GM19467 (cell line): ENCODE measurements around the gene SLC35E2B.
"Not testable (repeated sequence)": the region's sequence is repeated elsewhere in the genome, so short reads cannot be mapped to it uniquely, and the experiment has no call there.

Experiments used
- ATAC-seq: cut with Tn5 transposase; IDR thresholded peaks from one replicate; pipeline ENCODE4 v1.9.1; 2021; ENCODE audit warnings: mild to moderate bottlenecking, moderate library complexity; ENCODE audit not compliant: unreplicated experiment

The SLC35E2B gene

DNA sequence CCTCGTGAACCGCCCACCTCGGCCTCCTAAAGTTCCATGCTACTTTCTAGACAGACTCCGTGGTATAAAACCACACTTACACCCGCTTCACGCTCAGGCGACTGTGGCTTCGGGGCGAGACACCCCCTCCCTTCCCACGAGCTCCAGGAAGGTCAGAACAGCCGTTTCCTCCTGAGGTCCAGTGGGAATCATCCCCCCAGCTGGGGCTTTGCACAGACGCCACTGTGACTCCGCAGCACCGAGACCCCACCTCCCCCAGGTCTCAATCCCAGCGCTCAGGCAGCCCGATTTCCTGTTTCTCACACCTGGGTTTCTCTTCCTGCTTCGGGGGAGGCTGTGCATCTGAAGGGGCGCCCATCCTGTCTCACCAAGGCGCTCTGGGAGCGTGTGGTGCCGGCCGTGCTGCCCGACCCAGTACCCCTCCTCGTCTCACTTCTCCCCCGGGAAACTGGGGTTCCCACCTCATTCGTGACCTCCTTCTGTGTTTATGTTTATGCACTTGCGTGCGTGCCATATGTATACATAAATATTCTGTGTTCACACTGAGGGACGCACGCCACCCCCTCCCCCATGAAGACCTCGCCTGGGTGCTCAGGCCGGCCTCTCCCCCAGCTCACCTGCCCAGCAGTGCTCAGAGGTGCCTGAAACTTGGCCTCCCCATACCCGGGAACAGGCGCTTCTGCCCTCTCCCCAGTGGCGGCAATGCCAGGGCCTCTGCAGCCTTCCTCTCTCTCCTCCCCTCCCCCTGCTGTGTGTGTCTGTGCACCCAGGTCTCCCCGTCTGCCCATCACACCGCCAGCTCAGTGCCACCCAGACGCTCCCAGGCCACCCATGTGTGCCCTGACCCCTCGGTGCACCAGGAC is 14.6 kb downstream of the SLC35E2B start:
- ATAC-seq: peak; percentile 51

DNA sequence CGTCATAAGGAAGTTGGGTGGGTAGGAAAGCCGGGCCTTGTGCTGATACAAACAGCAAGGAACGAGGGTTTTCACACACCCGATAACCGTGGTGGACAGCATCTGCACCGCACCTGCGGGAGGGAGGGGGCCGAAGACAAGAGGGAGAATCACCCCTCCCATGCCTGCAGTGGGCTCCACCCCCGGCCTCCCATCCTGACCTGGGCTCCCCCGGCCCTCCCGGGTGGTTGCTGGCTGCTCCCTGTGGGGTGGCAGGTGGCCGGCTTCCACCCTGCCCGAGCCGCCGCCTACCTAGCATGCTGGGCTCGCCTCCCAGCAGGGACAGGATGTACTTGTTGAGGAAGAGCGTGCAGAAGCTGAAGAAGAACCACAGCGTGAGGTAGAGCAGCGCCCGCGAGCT is 16.5 kb downstream of the SLC35E2B start:
- ATAC-seq: not testable (repeated sequence)

DNA sequence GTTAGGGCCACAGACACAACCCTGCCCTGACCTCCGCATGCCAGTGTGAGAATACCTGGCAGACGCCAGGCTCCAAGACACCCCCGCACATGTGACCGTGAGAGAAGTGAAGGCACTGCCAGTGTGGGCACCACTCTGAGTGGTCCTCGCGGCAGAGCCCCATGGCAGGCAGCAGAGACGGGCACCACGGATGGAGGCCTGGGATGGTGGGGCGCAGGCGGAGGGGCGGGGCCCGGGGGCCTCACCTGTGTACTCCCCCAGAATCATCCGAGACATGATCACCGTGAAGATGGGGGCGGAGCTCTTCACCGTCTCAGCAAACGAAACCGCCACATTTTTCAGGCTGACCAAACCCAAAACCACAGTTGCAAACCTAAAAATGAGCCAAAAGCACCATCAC is 17.4 kb downstream of the SLC35E2B start:
- not testable (repeated sequence) for ATAC-seq

DNA sequence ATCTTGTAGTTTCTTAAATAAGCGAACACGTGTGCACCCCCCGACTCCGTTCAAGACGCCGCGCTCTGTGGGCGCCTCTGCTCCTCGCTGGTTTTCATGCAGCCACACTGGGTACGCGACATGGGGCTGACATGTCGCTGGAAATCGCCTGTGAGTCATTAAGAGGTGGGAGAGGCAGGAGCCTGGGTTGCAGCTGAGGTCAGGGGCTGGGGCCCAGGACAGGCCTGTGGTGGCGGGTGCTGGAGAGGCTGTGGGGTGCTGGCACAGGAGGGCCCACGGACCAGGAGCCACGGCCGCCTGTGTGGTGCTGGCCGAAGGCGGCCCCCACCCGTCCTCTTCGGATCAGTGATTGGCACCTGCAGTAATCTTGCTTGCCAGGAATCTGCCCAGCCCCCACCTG is 17.8 kb downstream of the SLC35E2B start:
- not testable (repeated sequence) for ATAC-seq

DNA sequence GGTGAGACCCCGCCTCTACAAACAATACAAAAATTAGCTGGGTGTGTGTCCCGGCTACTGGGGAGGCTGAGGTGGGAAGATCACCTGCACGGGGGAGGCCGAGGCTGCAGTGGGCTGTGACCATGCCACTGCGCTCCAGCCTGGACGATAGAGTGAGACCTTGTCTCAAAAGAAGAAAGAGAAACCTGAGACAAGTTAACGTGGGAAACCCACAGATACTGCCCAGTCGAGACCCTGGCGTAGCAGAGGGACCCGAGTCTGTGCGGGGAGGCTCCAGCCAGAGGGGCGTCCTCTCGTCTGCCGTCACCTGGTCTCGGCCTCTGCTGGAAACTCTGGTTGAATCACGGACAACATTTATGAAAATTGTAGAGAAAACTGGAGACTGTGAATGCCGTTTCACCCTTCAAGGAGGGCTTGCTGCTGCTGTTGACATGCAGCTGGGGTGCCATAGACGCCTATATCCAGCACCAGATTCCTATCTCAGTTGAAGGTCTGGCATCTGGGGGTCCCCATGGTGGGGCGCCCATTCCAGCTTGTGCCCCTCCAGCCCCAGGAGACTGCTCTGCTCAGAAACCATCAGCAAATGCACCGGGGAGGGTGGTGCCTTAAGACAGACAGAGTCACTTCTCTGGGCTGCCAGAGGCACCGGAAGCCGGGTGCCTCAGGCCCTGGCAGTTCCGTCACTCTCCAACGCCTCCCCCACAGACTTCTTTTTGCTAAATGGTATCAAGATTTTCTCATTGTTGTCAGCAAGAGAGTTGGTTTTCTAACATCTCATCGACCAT is 20.2 kb downstream of the SLC35E2B start:
- no peak for ATAC-seq

DNA sequence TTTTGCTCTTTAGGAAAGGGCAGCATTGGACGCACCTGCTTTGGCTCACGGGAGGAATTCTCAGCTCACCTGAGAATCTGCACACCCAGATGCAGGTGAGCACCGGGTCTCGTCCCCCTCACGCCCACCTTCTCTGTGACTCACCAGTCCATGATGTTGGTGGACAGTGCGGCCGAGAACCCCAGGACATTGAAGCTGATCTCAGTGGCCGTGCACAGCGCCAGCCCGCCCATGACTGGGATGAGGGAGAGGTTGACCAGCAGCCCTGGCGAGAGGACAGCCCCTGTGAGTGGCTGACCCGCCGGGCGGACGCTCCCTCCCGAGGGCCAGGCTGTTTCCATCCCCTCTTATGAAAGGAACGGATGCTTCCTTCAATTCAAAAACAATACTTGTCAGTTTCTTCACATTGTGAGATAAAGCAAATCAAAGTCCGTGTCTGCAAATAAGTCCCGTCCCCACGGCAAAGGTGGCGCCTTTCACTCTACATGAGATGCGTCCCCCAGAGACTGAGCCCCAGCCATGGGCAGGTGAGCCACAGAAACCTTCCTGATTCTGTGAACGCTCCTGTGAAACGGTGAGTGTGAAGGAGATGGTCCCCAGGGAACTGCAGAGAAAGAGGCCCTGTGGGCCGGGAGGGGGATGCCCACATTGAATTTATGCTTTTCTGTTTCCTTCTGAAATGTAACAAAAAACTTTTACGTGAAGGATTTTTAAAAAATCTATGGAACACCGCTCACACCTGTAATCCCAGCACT is 21.1 kb downstream of the SLC35E2B start:
- no peak for ATAC-seq

DNA sequence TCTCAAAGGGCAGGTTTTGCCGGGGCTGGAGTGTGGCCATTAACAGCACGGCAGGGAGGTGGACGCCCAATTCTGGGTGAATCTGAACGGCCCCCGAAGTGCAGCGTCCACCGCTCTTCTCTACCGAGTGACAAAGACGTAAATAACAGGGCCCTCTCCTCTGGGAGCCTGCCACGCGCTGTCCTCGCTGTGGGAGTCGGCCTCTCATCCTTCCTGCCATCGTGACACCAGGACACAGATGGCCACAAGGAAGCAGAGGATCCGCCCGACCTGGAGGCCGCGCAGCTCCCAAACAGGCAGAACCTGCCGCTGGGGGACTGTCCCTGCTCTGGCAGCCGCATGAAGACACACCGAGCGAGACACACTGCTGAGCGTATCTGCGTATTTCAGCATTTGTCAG is 21.7 kb downstream of the SLC35E2B start:
- ATAC-seq: no peak

DNA sequence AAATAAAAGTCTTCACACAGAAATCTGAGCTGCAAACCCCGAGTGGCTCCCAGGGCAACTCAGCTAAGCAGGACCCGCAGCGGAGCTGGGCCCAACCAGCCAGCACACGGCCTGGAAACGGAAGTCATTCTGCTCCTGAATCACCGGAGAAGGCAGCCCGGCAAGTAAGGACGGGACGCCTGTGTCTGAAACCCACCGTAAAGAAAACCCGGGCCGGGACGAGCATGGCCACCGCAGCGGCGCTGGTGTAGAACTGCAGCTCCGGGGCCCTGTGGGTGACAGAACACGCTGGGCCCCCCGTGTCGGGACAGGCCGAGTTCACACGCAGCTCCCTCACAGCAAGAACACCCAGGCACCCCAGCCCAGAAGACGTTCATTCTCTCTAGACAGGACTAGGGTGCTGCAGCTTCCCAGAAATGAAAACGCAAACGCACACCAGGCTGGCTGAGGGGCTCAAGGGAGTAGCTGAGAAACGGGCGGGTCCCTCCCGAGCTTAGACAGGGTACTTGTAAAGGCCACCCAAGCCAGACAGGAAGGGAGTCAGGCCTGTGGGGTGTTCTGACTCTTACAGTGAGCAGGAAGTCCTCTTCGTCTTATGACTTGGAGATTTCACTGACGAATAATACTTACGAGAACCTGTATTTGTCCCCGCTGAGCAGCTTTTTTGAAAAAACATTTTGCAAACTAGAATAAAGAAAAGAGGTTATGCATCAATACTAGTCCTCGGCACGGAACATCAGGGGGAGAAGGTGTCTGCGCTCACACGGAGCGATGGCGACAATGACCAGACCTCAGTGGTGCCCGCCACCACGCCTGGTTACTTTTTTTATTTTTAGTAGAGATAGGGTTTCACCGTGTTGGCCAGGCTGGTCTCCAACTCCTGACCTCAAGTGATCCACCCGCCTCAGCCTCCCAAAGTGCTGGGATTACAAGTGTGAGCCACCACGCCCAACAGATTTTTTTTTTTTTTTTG is 22.8 kb downstream of the SLC35E2B start:
- no peak for ATAC-seq

DNA sequence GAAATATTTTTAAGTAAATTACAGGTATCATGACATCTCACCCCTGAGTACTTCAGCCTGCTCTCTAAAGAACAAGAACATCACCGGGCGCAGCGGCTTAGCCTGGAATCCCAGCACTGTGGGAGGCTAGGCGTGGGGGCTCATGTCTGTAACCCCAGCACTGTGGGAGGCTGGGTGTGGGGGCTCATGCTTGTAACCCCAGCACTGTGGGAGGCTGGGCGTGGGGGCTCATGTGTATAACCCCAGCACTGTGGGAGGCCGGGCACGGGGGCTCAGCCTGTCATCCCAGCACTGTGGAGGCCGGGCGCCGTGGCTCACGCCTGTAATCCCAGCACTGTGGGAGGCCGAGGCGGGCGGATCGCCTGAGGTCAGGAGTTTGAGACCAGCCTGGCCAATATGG is 26.1 kb downstream of the SLC35E2B start:
- no peak for ATAC-seq

DNA sequence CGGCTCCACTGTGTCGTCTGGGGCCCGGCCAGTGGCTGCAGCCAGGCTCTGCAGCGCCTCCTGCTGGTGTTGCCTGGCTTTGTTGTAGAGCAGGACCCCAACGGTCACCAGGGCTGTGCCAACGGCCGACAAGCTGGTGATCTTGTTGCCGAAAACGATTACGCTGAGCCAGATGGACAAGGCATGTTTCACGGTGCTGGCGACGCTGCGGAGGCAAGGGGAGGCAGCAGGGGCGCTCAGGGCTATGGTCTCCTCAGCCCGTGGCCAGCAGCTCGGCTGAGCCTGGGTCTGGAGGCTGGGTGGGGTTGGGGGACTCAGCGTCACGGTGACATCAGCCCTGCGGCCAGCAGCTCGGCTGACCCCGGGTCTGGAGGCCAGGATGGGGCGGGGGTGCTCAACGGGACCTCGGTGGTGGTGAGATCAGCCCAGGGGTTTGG is 26.8 kb downstream of the SLC35E2B start:
- no peak for ATAC-seq

DNA sequence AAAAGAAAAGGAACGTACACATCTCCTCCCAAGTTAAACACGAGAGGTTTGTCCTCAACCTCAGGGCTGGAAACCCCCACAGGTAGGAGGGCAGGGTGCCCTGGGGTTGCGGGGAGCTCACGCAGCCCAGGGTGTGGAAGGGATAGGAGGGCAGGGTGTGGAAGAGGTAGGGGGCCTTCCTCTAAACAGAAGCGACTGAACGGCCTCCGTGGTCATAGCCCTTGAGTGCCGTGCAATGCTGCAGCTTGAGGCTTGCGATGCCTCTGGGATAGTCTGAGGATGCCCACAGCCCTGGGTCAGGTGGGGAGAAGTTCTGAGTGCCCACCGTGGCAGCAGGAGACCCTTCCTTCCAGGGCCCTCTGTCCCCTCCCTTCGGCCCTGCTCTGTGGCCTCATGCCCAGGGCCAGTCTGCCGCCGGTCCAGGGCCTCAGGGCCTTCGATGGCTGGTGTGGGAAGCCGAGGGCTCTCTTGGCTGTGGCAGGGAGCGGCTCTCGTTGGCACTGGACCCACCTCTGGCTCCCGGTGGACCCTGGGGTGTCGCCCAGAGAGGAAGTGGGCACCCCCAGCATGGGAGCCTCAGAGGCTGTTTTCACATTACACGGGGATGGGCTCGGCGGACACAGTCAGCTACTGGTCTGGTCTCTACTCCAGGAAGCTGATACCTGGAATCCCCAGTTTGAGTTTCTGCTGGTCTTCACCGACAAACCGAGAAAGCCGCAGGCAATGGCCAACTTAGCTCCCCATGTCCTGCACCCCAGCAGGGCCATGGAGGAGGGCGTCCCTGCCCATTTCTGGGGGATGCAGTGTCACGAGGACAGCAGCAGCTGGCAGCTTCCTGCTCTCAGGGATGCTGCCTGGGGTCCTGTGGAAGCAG is 27.4 kb downstream of the SLC35E2B start:
- no peak for ATAC-seq

DNA sequence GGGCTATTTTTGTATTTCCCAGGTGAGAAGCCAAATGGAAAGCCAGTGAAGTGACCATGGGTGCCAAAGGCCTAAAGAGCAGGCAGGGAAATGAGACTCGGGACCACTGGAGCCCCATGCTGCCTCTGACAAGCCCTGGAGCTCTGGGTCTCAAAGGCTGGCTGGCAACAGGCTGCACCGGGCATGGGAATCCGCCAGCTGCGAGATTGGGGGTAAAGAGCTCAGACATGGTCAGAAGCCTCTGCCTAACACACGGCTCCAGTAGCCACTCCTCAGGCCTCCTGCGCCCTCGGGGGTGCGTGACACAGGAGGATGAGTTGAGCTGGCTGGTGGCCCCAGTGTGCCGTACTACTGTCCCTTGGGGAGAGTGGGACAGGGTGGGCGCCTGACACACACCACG is 28.3 kb downstream of the SLC35E2B start:
- ATAC-seq: not testable (repeated sequence)

DNA sequence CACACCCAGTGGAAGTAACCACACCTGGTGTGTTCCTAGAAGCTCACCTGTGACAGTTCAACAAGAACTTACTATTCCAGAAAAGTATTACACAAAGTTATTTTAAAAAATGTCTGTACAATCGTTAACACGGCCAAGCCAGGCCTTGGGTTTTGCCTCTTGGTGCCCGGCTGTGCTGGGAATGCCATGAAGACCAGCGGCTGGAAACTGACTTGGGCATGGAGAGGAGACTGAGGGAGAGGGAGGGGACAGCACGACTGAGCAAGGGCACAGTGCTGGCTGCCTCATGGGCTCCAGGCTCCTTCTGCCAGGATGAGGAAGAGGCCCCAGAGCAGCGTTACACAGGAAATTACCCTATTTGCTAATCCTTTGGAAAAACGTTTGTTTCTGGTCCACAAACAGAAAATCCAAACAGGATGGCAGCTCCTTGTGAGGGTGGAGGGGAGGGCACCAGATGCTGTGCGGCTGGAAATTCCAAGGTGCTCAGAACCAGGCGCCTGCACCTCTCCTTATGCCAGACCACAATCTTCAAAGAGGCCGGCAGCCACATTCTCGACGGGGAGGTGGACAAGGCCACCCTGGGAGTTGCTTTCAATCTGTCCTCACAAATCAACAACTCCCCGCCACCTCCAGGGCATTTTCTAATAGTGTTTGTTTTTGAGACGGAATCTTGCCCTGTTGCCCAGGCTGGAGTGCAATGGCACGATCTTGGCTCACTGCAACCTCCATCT is 29.6 kb downstream of the SLC35E2B start:
- ATAC-seq: not testable (repeated sequence)

DNA sequence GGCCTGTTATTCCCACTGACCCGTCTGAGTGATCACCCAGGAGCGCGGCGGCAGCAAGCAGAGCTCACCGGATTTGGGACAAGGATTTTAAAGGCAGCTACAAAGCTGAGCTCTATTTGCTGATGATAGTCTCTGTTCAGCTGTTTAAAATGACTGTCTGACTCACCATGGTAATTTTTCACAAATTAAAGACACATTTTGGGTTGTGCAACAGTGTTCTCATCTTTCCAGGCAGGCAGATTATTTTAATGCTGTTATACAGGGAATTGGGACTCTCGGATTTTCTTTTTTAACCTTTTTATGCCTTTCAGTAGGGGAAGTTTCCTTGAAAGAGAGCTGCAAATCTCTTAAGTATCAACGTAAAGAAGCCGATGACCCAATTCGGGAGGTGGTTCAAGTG is 30.2 kb downstream of the SLC35E2B start:
- ATAC-seq: not testable (repeated sequence)

DNA sequence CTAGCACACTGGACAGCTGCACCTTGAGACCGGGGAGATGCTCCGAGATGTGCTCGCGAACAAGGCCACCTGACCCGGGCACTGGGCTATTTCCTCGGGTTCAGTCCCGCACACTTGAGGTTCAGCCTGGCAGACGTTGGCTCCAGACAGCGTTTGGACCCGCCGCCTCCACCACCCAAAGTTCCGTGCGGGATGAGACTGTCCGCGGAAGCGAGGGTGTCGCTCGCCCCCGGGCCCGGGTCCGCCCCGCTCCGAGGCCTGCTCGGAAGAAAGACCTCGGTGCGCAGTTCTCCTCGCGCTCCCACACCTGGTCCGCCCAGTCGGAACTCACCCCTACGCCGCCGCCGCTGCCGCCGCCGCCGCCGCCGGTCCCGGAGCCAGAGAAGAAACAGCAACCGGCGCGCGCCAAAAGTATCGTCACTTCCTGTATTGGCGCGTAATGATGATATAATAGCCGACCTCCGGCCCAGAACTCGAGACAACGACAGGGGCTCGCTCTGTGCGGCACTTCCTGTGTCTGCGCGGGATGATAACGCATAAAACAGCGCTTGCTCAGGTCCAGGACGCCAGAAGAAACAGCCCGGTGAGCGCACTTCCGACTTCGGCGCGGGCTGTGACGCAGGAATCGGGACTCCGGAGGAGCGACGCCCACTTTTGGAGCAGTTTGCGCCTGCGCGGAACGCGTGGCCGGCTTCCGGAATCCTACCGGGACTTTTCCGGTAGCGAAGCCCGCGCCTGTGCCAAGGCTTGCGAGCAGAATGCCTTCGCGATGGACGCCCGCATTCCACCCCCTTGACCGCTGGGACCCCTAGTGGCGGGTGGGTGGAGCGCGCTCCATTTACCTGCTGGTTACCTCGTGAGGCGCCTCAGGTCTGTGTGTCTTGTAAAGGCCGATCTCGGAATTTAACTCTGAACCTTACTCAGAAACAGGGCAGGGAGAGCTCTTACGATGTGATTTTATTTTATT is 33.7 kb downstream of the SLC35E2B start, which contains the start of gene CDK11B:
Gene CDK11B (minus strand): TSS at position 422 of the 967 bp plus-strand sequence. CDS start 1,519 bp downstream, outside the sequence.
- ATAC-seq: peak; percentile 73

DNA sequence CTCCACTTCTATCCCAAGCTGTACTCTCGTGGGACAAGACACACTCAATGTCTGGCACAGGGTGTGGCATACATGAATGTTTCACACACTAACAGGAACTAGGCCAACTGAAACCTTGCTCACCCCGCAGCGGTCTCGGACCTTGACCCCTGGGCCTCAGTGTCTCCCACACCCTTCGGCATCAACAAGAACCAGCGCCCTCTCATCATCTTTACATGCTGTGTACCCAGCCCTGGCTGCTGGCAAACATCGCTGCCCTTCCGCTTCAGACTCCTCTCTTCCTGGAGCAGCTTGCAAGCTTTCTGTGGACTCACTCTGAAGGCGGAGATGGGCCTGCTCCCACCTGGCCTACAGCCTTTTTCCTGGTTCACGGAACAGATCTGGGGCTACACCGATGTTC is 44.3 kb downstream of the SLC35E2B start:
- ATAC-seq: not testable (repeated sequence)
